A549 treated with AZD2906 at 1 μM for 4 hours (cell line): Measurements from ENCODE around the gene ZNF460. TPM values are rescaled to one million over a fixed set of nuclear protein-coding genes. Genes with fewer than 3 reads are reported as not detected.

ENCODE experiments used
- total RNA-seq: library from RNA; stranded (reverse); fragments of 200-300 nt; extraction: Qiagen RNA extraction; gene quantifications from 5 replicates; pipeline ENCODE4 v1.2.3, GENCODE V29; 2022

Gene ZNF460
- 0.84 to 1.2 TPM (median 0.95 TPM) in 5 replicates for total RNA-seq

DNA sequence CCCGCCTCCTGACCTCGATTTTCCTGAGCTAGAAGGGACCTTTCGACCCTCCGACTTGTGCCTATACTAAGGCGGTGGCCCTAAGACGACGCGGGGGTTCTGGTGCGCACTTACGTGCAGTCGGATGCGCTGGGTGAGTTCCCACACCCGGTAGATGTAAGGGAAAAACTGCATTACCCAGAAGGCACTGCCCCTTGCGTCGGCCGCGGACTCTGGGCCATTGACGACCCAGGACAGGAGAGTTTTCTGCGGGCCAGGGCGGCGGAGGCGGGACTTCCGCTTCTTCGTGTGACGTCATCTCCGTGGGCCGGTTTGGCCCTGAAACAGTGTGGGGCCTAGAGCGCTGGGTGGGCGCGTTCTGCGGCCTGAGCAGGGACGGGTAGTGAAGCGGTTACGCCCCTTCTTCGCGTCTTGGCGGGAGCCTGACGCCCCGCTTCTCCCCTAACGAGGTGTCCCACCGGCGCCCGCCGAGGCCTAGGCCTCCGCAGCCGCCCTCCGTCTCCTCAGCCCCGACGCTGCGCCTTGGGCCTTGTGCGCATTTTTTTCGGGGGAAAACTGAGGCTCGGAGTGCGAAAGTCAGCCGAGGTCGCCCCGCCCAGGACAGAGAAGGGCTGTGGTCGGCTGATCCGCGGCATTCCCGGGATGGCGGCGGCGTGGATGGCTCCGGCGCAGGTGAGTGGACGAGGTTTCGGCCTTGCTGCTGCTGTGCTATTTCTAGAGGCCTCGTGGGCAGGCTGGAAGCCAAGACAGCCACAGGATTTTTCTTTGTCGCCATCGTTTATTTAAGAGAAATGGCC is at the start of gene ZNF460:
Gene ZNF460, plus strand, starts transcription at position 321 of the 797 bp plus-strand sequence. Its CDS starts 322 bp downstream, at position 643.

DNA sequence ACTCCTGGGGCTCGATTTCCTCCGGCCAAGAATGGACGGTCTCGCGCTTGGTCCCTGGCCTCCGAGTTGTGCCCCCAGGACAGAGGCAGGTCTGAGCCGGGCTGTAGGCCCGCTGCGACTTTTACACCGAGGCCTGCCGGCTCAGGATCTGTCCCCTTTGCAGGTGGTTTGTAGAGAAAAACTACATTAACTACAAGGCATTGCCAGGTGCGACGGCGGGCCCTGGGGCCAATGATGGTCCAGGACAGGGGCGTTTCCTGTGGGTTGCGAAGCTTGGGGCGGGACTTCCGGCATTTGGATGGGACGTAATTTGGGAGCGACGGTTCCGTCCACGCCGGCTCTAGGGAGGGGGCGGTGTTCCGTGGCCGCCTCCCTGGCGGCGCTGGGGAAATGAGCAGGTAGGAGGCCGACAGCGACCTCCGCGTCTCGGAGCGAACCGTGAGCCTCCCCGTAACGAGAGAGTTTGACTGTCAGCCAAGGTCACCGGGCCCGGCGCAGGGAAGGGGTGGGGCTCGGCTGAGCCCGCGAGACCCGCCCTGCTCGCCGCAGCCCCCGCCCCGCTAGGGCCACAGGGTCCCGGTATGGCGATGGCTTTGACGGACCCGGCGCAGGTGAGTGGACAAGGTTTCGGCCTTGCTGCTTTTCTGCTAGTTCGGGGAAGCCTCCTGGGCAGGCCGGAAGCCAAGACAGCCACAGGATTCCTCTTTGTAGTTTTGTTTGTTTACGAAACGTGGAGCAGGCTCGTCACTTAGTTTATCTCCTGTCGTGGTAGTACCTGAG is 39.8 kb upstream of the ZNF460 start, which contains the start of gene ZNF805:
Gene ZNF805, plus strand, starts transcription at position 322 of the 780 bp plus-strand sequence. Its CDS starts 260 bp downstream, at position 582.

DNA sequence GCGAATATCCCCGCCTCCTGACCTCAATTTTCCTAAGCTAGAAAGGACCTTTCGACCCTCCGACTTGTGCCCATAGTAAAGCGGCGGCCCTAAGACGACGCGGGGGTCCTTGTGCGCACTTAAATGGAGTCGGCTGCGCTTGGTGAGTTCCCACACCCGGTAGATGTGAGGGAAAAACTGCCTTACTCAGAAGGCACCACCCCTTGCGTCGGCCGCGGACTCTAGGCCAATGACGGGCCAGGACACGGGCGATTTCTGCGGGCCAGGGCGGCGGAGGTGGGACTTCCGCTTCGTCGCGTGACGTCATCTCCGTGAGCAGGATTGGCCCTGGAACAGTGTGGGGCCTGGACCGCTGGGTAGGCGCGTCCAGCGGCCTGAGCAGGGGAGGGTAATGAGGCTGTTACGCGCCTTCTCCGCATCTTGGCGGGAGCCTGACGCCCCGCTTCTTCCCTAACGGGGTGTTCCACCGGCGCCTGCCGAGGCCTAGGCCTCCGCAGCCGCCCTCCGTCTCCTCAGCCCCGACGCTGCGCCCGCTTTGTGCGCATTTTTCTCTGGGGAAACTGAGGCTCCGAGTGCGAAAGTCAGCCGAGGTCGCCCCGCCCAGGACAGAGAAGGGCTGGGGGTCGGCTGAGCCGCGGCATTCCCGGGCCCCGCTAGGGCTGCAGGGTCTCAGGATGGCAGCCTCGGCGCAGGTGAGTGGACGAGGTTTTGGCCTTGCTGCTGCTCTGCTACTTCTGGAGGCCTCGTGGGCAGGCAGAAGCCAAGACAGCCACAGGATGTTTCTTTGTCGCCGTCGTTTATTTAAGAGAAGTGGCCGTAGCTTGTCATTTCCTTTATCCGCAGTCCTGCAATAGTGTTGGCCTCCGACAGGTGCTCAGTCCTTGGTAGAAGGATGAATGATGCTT is 40.1 kb downstream of the ZNF460 start, which contains the start of gene ZNF543:
Gene ZNF543, plus strand, starts transcription at position 293 of the 905 bp plus-strand sequence. Its CDS starts 382 bp downstream, at position 675.

Other genes with a start within 250 kb of the ZNF460 start
- not detected in 5 replicates for gene USP29, start 160.5 kb upstream of the ZNF460 start, total RNA-seq
- gene ZIM3, start 135.3 kb upstream of the ZNF460 start, total RNA-seq: not detected in 5 replicates
- gene DUXA, start 113.0 kb upstream of the ZNF460 start, total RNA-seq: 0.09 TPM in 1 of 5 replicates, not detected in the others
- 8.0 to 9.0 TPM (median 8.5 TPM) in 5 replicates for gene ZNF264, start 89.0 kb upstream of the ZNF460 start, total RNA-seq
- 0.23 to 0.55 TPM (median 0.32 TPM) in 5 replicates for gene AURKC, start 49.5 kb upstream of the ZNF460 start, total RNA-seq
- gene ZNF805, start 39.9 kb upstream of the ZNF460 start, total RNA-seq: 1.4 to 2.9 TPM (median 1.9 TPM) in 5 replicates
- gene ZNF543, start 40.0 kb downstream of the ZNF460 start, total RNA-seq: 1.3 to 2.0 TPM (median 1.4 TPM) in 5 replicates
- 1.8 to 2.5 TPM (median 2.0 TPM) in 5 replicates for gene ZNF304, start 70.8 kb downstream of the ZNF460 start, total RNA-seq
- gene TRAPPC2B, start 83.1 kb downstream of the ZNF460 start, total RNA-seq: 12.7 to 15.4 TPM (median 14.8 TPM) in 5 replicates
- 1.00 to 1.9 TPM (median 1.1 TPM) in 5 replicates for gene ZNF547, start 83.1 kb downstream of the ZNF460 start, total RNA-seq
- gene ZNF548, start 109.4 kb downstream of the ZNF460 start, total RNA-seq: 2.9 to 4.1 TPM (median 3.7 TPM) in 5 replicates
- gene ZNF17, start 130.7 kb downstream of the ZNF460 start, total RNA-seq: 4.3 to 7.3 TPM (median 5.2 TPM) in 5 replicates
- gene ZNF749, start 154.8 kb downstream of the ZNF460 start, total RNA-seq: 14.6 to 15.7 TPM (median 15.2 TPM) in 5 replicates
- 0.03 to 0.07 TPM (median 0.05 TPM) in 4 of 5 replicates, not detected in the other for gene VN1R1, start 176.7 kb downstream of the ZNF460 start, total RNA-seq
- gene ZNF772, start 197.1 kb downstream of the ZNF460 start, total RNA-seq: 0.85 to 1.8 TPM (median 1.6 TPM) in 5 replicates
- 5.6 to 7.5 TPM (median 6.5 TPM) in 5 replicates for gene ZNF419, start 207.3 kb downstream of the ZNF460 start, total RNA-seq
- 4.4 to 6.5 TPM (median 5.2 TPM) in 5 replicates for gene ZNF773, start 219.5 kb downstream of the ZNF460 start, total RNA-seq
- gene ZNF549, start 246.9 kb downstream of the ZNF460 start, total RNA-seq: 1.3 to 2.0 TPM (median 1.6 TPM) in 5 replicates